GM12891 (cell line): ENCODE results near the gene SLC6A8.

Source experiments
- DNase-seq: peaks from one replicate; pipeline ENCODE4 v3.0.0; 2011; ENCODE audit warnings: low spot score; ENCODE audit not compliant: insufficient read length
- FAIRE-seq: peaks from 2 replicates; lab custom pipeline; 2011; peaks lifted over from hg19 to GRCh38; lab: Jason Lieb, UNC
- PAX5 ChIP-seq: IDR thresholded peaks from 2 replicates; pipeline ENCODE4 v1.6.1; 2011; ENCODE audit warnings: low read length, moderate library complexity, mild to moderate bottlenecking; ENCODE audit not compliant: insufficient read depth, severe bottlenecking
- POLR2A ChIP-seq: IDR thresholded peaks from 2 replicates; pipeline ENCODE4 v1.6.1; 2011; ENCODE audit warnings: low read depth, low read length, control low read depth
- POLR2AphosphoS5 ChIP-seq: IDR thresholded peaks from 2 replicates; pipeline ENCODE4 v1.6.1; 2011; ENCODE audit warnings: low read depth, low read length, control low read depth
- POU2F2 ChIP-seq: IDR thresholded peaks from 2 replicates; pipeline ENCODE4 v1.6.1; 2011; ENCODE audit warnings: low read depth, mild to moderate bottlenecking, control low read depth, low read length, moderate library complexity
- SPI1 ChIP-seq: IDR thresholded peaks from 2 replicates; pipeline ENCODE4 v1.6.1; 2011; ENCODE audit warnings: low read depth, low read length, control low read depth
- TAF1 ChIP-seq: IDR thresholded peaks from 2 replicates; pipeline ENCODE4 v1.6.1; 2011; ENCODE audit warnings: low read depth, low read length, control low read depth

The SLC6A8 gene

DNA sequence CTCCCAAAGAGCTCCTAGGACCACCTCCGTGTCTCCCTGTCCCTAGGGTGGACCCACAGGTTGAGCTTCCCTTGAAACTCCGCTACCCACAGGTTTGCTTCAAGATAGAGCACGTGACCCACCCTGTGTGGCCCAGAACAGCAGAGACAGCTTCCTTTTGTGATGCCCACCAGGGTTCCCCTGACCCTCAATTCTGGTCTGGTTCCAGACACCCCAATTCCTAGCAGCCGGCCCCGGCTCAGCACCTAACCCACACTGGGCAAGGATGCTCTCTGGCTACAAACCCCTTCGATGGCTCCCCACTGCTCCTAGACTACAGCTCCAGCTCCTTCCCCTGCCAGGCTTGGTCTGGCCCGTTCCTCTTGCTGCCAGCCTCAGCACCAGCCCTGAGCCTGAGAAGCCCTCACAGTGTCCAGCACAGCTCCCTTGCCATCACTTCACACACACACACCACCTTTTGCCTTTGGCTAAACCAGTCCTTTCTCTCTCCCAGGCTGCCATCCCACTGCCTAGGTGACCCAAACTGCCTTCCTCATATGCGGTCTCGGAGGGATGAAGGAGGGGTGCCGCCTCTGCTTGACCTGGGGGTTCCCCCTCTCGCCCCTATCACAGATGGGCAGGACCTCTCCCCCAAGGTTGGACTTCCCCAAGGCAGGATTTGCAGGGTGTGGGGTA, 20.3 kb upstream of the SLC6A8 start:
- DNase-seq = no peak
- FAIRE-seq = no peak
- TF ChIP-seq POU2F2 = no peak

DNA sequence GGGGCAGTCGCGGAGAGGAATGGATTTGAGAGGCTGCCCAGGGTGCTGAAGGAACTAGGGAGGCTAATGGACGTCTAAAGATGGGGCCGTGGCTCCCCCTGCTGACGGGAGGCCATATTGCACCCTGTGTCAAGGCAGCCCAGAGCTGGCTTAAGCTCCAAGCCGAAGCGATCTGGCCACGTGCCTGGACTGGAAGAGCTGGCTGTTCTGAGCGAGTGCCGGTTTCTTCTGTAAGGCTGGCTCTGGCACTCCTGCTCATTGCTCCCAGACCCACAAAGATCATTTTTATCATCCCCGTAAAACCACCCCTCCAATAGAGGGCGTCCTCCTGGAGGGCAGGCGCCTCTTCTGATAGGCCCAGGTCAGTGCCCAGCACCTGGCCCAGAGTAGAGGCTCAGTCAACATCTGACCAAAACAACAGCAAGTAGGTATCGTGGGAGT, 19.8 kb upstream of the SLC6A8 start:
- TF ChIP-seq PAX5 (no peak), POLR2A (no peak), TAF1 (no peak), SPI1 (no peak), POU2F2 (no peak), POLR2AphosphoS5 (no peak)
- FAIRE-seq (peak; percentile 94), DNase-seq (peak; percentile 64)

DNA sequence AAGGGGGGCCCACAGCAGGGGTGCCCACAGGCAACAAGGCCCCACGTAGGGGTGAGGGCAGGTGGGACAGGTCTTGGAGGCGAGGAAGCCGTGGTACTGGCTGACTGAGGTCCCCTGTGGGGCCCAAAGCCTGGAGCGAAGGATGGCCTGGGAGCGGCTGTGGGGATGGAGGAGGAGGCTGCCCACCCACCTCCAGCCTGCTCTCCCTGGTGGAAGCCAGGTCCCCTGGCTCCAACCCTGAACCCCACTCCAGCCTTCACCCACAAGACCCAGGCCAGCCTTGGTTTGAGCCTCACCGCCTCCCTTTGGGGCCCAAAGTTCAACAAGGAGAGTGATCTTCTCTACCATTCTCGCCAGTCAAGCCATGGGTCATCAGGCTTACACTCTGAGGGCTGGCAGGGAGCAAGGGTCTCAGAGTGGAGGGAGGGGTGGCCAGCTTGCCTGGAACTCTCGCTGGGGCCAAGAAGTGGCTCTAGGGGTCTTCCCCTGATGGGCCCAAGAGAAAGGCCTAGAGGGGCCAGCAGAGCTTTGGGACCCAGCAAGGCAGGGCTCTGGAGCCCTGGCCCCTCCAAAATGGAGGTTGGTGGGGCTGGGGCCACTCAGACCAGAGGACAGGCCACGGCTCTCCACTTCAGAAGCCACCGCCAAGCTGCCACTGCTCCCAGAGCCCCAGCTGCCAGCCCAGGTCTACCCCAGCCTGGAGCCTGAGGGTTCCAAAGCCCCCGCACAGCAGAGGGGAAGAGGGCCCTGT, 19.1 kb upstream of the SLC6A8 start:
- no peak for TF ChIP-seq POLR2AphosphoS5
- no peak for TF ChIP-seq PAX5
- TF ChIP-seq SPI1 = no peak
- no peak for TF ChIP-seq POLR2A
- TF ChIP-seq POU2F2 = no peak
- TF ChIP-seq TAF1 = no peak
- no peak for DNase-seq
- FAIRE-seq = no peak

DNA sequence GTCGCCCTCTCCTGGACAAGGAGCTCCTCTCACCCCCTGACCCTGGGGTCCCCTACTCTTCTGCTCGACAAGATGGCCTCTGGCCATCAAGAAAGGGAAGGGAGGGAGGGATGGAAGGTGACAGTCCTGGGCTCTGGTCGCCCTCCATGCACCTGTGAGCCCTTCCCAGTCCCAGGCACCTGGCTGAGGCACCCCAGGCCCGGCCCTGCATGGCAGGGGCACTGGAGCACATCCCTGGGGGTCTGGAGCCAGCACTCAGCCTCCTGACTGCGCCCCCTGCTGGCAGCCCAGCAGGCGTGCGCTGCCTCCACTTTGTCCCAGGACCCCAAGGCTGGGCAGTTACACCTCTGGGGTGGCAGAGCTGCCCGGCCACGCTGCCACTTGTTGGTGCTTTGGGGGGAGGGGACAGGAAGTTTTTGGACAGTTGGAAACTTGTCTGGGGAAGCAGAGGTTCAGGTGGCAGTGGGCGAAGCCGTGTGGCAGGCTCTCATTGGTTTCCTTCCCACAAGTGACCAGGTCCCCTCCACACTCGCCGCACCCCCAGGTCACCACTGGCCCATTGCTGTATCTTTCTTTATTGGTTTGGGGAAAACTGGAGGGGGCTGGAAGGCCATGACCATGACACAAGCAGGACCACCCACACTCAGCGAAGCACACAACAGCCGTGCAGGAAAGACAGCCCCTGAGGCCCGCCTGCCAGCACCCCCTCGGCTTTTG, 18.4 kb upstream of the SLC6A8 start:
- TF ChIP-seq POLR2A = no peak
- TF ChIP-seq POU2F2 = no peak
- TF ChIP-seq PAX5 = no peak
- no peak for TF ChIP-seq POLR2AphosphoS5
- TF ChIP-seq TAF1 = no peak
- TF ChIP-seq SPI1 = no peak
- FAIRE-seq (peak; percentile 38), DNase-seq (peak; percentile 63)

DNA sequence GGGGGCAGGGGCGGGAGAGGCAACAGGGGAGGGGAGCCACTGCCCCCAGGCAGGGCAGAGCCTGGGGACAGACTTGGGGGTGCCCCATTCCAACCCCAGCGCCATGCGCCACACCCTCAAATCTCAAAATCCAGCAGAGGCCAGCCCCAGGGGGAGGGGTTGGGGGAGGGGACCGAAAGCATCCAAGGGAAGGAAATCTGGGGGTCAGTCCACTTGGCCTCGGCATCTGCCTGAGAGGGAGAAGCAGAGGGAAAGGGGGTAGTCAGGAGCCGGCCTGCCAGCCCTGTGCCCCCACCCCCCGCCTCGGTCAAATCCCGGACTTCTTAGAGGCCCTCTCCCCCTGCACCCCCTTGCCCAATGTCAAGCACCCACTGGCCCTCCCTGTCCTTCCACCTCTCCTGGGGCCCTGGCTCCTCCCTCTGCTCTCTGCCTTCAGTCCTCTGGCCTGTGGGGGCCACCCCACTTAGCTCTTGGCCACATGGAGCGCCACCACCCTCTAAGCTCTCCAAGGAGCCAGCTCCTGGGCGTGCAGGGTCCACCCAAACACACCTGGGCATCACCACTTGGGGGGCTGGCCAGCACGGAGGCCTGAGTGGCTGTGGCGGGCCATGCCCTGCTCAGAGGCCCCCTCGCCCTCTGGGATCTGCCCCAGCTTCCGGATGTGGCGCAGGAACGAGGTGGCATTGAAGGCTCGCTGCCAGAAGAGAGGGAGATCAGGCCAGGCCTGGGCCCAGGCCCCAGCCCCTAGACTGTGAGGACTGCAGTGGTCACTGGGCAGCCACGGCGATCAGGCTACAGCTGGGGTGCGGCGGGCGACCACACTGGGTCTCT, 17.6 kb upstream of the SLC6A8 start:
- FAIRE-seq (no peak), DNase-seq (no peak)
- TF ChIP-seq POLR2AphosphoS5 = no peak
- TF ChIP-seq POLR2A = no peak
- TF ChIP-seq TAF1 = no peak
- no peak for TF ChIP-seq PAX5
- no peak for TF ChIP-seq SPI1
- TF ChIP-seq POU2F2 = no peak

DNA sequence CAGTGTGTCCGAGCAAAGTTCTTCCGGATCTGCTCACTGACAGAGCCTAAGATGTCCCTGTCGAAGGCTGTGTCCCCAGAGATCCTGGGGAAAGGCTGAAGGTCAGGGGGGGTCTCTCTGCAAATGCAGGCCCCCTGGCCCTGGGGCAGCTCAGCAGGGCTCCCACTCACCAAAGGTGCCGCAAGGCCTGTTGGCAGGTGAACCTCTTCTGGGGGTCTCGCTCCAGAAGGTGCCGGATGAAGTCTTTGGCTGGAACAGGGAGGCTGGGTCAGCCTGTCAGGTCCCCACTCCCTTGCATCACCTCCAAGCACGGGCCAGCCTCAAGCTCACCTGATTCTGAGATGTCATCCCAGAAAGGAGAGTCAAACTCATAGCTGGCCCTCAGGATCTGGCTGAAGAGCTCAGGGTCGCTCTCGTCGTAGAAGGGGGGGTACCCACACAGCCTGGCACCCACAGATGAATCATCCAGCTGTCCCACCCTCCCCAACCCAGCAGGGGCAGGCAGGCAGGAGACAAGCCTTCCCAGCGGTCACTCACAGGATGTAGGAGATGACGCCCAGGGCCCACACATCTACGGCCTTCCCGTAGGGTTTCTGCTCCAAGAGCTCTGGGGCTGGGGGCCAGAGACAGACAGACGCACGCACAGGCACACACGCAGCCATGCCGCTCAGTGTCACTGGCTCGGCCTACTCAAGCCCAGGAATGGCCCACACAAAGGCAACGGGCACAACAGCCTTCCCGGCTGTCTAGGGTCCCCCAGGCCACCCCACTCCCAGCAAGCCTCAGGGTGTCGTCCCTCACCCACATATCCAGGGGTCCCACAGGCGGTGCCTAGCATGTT, 16.8 kb upstream of the SLC6A8 start:
- FAIRE-seq (no peak), DNase-seq (no peak)
- TF ChIP-seq POU2F2 (no peak), SPI1 (no peak), PAX5 (no peak), POLR2A (no peak), POLR2AphosphoS5 (no peak), TAF1 (no peak)

DNA sequence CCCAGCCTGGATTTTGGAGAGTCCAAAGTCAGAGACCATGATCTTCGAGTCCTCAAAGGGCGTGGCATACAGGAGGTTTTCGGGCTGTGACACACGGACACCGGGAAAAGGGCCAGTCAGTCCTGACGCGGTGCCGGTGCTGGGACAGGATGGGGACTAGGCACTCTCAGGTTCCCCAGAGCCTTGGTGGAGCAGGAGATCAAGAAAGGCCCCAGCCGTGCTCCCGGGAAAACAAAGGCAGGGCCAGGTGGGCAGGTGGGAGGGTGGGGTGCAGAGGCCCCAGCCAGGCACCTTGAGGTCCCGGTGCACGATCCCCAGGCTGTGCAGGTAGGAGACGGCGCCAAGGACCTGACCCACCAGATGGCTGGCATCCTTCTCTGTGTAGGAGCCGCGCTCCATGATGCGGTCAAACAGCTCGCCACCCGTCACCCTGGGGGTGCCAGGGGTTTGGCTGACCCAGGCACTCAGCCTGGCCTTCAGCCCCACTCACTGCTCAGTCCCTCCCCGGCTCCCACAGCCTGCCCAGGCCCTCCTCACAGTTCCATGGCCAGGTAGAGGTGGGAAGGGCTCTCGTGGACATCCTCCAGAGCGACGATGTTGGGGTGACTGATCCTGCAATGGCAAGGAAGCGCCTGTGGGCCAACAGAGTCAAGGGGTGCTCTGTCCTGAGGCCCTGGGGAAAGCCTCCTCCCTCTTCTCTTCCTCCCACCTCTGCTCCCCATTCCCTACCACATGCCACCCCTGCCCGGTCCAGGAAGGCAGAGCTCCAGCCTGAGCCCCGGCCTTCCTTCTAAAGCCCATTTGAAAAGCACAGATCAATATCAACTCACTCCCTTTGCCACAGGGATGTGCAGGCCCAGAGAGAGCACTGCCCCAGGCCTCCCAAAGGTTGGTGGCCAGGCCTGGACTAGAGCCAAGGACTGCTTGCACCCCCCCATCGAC, 15.9 kb upstream of the SLC6A8 start:
- DNase-seq (no peak), FAIRE-seq (no peak)
- TF ChIP-seq PAX5 = no peak
- no peak for TF ChIP-seq POLR2AphosphoS5
